MM.1S (cell line): ENCODE data around the gene TMEM167B.

Experiments
- EZH2 ChIP-seq: fragments of 300-600 bp; sonication (generic); optimal IDR thresholded peaks from 2 replicates; pipeline ENCODE3; 2017; ENCODE audit warnings: low read depth, mild to moderate bottlenecking, antibody characterized with exemption, low read length, mixed read lengths
- TF ChIP-seq, protein P1 (sequence below): fragments of 300-600 bp; sonication (generic); IDR thresholded peaks from 2 replicates; pipeline ENCODE4 v1.5.1; 2016; ENCODE audit warnings: antibody characterized with exemption, low read length, mixed read lengths

DNA sequence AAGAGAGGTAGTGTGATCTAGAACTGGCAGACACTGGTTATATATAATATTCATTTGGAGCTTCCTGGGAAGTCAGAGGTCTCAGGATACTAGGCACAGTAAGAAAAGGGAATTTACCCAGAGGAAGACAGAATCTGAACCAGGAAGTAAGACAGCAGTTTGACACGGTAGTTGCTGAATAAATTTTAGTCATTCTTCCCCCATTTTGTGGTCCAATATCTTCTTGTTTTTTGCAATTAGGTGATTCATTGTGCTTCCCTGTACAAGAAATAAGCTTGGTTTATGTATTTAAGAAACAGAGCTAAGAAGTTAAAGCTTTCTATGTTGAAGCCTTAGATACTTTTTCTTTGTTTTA lies 1.3 kb downstream of the TMEM167B start:
- TF ChIP-seq, protein P1, sequence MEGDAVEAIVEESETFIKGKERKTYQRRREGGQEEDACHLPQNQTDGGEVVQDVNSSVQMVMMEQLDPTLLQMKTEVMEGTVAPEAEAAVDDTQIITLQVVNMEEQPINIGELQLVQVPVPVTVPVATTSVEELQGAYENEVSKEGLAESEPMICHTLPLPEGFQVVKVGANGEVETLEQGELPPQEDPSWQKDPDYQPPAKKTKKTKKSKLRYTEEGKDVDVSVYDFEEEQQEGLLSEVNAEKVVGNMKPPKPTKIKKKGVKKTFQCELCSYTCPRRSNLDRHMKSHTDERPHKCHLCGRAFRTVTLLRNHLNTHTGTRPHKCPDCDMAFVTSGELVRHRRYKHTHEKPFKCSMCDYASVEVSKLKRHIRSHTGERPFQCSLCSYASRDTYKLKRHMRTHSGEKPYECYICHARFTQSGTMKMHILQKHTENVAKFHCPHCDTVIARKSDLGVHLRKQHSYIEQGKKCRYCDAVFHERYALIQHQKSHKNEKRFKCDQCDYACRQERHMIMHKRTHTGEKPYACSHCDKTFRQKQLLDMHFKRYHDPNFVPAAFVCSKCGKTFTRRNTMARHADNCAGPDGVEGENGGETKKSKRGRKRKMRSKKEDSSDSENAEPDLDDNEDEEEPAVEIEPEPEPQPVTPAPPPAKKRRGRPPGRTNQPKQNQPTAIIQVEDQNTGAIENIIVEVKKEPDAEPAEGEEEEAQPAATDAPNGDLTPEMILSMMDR, result no peak
- TF ChIP-seq EZH2, result no peak
